Suprapubic skin (tissue), 4 donors: Measurements from ENCODE around the gene KIF22.

ENCODE experiments used
- POLR2A ChIP-seq, 2 donors: fragments of 450-650 bp; IDR thresholded peaks; one replicate each; pipeline ENCODE4 v1.6.1; 2017; ENCODE audit warnings: antibody characterized with exemption in 2 of 2, mild to moderate bottlenecking in 2 of 2, moderate library complexity in 2 of 2
- POLR2AphosphoS5 ChIP-seq, 3 donors: sonication (generic); formaldehyde crosslinking; IDR thresholded peaks; one replicate each; pipeline ENCODE4 v1.6.1; 2017; ENCODE audit warnings: antibody characterized with exemption in 3 of 3
- TF ChIP-seq, protein P1 (sequence below), 2 donors: fragments of 200-600 bp in 1 of 2; fragments of 450-650 bp in 1 of 2; sonication (generic) in 1 of 2; IDR thresholded peaks; one replicate each; pipeline ENCODE4 v1.5.1; 2016 to 2019; ENCODE audit warnings: antibody characterized with exemption in 2 of 2, mild to moderate bottlenecking in 1 of 2, moderate library complexity in 1 of 2

DNA sequence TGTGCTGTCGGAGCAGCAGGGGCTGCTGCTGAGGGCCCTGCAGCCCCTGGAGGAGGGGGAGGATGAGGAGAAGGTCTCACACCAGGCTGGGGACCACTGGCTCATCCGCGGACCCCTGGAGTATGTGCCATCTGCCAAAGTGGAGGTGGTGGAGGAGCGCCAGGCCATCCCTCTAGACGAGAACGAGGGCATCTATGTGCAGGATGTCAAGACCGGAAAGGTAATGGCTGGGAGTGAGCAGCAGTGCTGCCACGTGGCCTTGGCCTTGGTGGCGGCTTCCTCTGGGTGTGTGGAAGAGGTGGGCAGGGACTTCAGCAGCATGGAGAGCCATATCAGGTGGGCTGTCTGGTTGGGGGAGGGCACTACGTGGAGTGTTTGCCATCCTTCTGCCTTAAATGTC is 49.7 kb downstream of the KIF22 start:
- TF ChIP-seq POLR2A (IDR thresholded peaks at IDR 0.05) (no peak), POLR2AphosphoS5 (IDR thresholded peaks at IDR 0.05) (no peak)
- TF ChIP-seq, protein P1, sequence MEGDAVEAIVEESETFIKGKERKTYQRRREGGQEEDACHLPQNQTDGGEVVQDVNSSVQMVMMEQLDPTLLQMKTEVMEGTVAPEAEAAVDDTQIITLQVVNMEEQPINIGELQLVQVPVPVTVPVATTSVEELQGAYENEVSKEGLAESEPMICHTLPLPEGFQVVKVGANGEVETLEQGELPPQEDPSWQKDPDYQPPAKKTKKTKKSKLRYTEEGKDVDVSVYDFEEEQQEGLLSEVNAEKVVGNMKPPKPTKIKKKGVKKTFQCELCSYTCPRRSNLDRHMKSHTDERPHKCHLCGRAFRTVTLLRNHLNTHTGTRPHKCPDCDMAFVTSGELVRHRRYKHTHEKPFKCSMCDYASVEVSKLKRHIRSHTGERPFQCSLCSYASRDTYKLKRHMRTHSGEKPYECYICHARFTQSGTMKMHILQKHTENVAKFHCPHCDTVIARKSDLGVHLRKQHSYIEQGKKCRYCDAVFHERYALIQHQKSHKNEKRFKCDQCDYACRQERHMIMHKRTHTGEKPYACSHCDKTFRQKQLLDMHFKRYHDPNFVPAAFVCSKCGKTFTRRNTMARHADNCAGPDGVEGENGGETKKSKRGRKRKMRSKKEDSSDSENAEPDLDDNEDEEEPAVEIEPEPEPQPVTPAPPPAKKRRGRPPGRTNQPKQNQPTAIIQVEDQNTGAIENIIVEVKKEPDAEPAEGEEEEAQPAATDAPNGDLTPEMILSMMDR (IDR thresholded peaks at IDR 0.05) = no peak
